Endothelial cell of umbilical vein (primary cell): ENCODE measurements around the gene VEZT. TPM values are rescaled to one million over a fixed set of nuclear protein-coding genes. Genes with fewer than 3 reads are reported as not detected.

ENCODE experiments used
- microRNA counts: library from miRNA; unstranded; fragments of <30 nt; microRNA quantifications from one replicate; lab custom pipeline; 2016
- microRNA-seq: library from miRNA; unstranded; fragments of <30 nt; microRNA quantifications from one replicate; pipeline ENCODE4 v1.2.0, GENCODE V29; 2021; ENCODE audit warnings: borderline number of aligned reads, borderline replicate concordance
- polyA plus RNA-seq, 4 experiments: library from polyadenylated mRNA; depleted of rRNA in 3 of 4; stranded (reverse) in 3 of 4; unstranded in 1 of 4; fragments of >200 nt; gene quantifications; 2 replicates each; pipeline versions ENCODE4 v1.2.1 to v1.2.3, GENCODE V29; 2011 to 2012; ENCODE audit warnings: missing spikeins in 1 of 4
- small RNA-seq: library from RNA; depleted of rRNA; stranded (forward); fragments of <200 nt; gene quantifications from one replicate; pipeline ENCODE3, GENCODE V24; 2012; ENCODE audit warnings: low replicate concordance, low read depth; ENCODE audit not compliant: insufficient read depth, insufficient read length
- total RNA-seq: library from RNA; stranded (reverse); gene quantifications from 2 replicates; pipeline ENCODE4 v1.2.3, GENCODE V29; 2021

Gene VEZT
- total and polyA plus RNA-seq, 2 donors (not counting 3 experiments of a cell fraction or from before 2014, with no cell fraction given), result 57.8 to 91.3 TPM

MicroRNA genes within 50 kb of the gene (microRNA counts, 767-probe panel; counts per million panel counts)
- microRNA hsa-miR-331-3p (lab: Ali Mortazavi, UCI), result 723 counts per million, percentile 96 among the panel's probes with 10 or more counts
- microRNA hsa-miR-331-5p (lab: Ali Mortazavi, UCI), result 723 counts per million, percentile 96 among the panel's probes with 10 or more counts

Small RNA genes within 50 kb of the gene (microRNA-seq; reads per million reads assigned to microRNA genes)
- 138 reads per million, percentile 58 among the genes with 10 or more reads in this experiment for gene MIR331
- gene MIR3685, result not detected

Small RNA genes within 50 kb of the gene (small RNA-seq; reads per million reads assigned to genes)
- gene MIR331, result 13.4 reads per million, percentile 69 among the genes with 10 or more reads in this experiment
- gene MIR3685, result not detected
- not detected for gene RF00019
- gene RNU6-808P, result not detected

Other genes starting within 250 kb of the VEZT start
- 126 and 140 TPM in 2 replicates for gene NDUFA12, start 214.1 kb upstream of the VEZT start, total RNA-seq
- 125 and 184 TPM in 2 replicates for gene NDUFA12, start 214.1 kb upstream of the VEZT start, polyA plus RNA-seq
- 36.3 and 37.7 TPM in 2 replicates for gene NR2C1, start 144.2 kb upstream of the VEZT start, total RNA-seq
- 15.6 and 21.0 TPM in 2 replicates for gene NR2C1, start 144.2 kb upstream of the VEZT start, polyA plus RNA-seq
- gene FGD6, start 340 bp upstream of the VEZT start, total RNA-seq, result 14.0 and 17.8 TPM in 2 replicates
- 5.7 and 5.9 TPM in 2 replicates for gene FGD6, start 340 bp upstream of the VEZT start, polyA plus RNA-seq